ENCODE measurements around the gene CDH6.

The CDH6 gene

DNA sequence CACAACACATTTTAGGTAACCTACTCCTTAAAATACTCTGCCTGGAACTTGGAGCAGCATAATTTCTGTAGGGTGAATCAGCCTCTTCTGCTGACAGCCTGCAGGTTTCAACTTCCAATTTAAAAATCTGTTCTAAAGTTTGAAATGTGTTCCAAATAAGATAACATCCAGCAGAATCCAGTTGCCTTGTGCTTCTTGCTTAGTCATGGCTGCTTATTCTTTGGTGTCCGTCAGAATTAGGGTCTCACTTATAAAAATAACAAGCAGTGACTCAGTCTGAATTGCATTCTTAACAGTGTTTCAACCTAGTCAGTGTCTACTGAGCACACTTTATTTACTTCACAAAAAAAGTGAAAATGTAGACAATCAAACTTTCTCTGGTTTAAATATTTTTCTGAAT lies 3.7 kb downstream of the CDH6 start:
- no peak overlapping the region for H3K27ac ChIP-seq (ENCODE audit: low read length)
- H3K27me3 ChIP-seq (ENCODE audit: low read depth, low read length): peaks cover 19% of the 10 kb centered on the region

GRCh38 chr5:31204958-31205357 lies 11.5 kb downstream of the CDH6 start:
- H3K27ac ChIP-seq (ENCODE audit: low read length): no peak overlapping the region
- H3K4me3 ChIP-seq (ENCODE audit: low read depth in 1 of 2, low read length in 2 of 2): no peak overlapping the region
- no peaks in the 10 kb centered on the region for H3K27me3 ChIP-seq (ENCODE audit: low read depth, low read length)
- no peaks in the 10 kb centered on the region for H3K36me3 ChIP-seq (ENCODE audit: control insufficient read depth in 1 of 2, insufficient read depth in 2 of 2, low read length in 2 of 2)
- no peaks in the 10 kb centered on the region for H3K9me3 ChIP-seq (ENCODE audit: control insufficient read depth in 1 of 2, low read length in 2 of 2)
- no peaks in the 10 kb centered on the region for H3K4me1 ChIP-seq (ENCODE audit: control insufficient read depth in 1 of 2, insufficient read depth in 2 of 2, low read length in 2 of 2)

More for the DNA sequence above, 3.7 kb downstream of the CDH6 start:
- Histone ChIP-seq H3K9me3 (ENCODE audit: control insufficient read depth in 1 of 2, low read length in 2 of 2) (no peaks in the 10 kb centered on the region), H3K4me1 (ENCODE audit: control insufficient read depth in 1 of 2, insufficient read depth in 2 of 2, low read length in 2 of 2) (peaks cover 5 to 13% of the 10 kb centered on the region in 2 donors), H3K4me3 (ENCODE audit: low read depth in 1 of 2, low read length in 2 of 2) (no peak overlapping the region), H3K36me3 (ENCODE audit: control insufficient read depth in 1 of 2, insufficient read depth in 2 of 2, low read length in 2 of 2) (no peaks in the 10 kb centered on the region)

GRCh38 chr5:31208043-31208442 lies 14.6 kb downstream of the CDH6 start:
- no peak overlapping the region for H3K4me3 ChIP-seq (ENCODE audit: low read depth in 1 of 2, low read length in 2 of 2)
- no peak overlapping the region for H3K27ac ChIP-seq (ENCODE audit: low read length)
- no peaks in the 10 kb centered on the region for H3K27me3 ChIP-seq (ENCODE audit: low read depth, low read length)
- no peaks in the 10 kb centered on the region for H3K36me3 ChIP-seq (ENCODE audit: control insufficient read depth in 1 of 2, insufficient read depth in 2 of 2, low read length in 2 of 2)
- H3K9me3 ChIP-seq (ENCODE audit: control insufficient read depth in 1 of 2, low read length in 2 of 2): no peaks in the 10 kb centered on the region
- no peaks in the 10 kb centered on the region for H3K4me1 ChIP-seq (ENCODE audit: control insufficient read depth in 1 of 2, insufficient read depth in 2 of 2, low read length in 2 of 2)

DNA sequence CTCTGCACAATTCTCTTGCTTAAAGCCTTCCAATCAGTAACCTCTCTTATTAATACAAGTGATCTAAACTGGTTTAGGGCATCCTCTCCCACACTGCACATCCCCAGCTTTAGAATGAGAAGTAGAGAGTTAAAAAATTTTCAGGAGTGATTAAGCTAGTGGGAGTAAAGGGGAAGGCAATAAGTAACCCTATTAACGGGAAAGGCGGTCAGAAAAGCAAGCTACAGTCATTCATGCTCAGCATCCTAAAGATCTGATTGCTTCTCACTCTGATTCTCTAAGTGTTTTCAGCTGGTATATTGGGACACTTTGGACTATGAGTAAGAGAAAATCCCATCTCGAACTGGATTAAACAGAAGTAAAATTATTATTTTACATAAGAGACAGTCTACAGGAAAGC lies 15.8 kb downstream of the CDH6 start:
- Histone ChIP-seq H3K27me3 (ENCODE audit: low read depth, low read length) (no peaks in the 10 kb centered on the region), H3K36me3 (ENCODE audit: control insufficient read depth in 1 of 2, insufficient read depth in 2 of 2, low read length in 2 of 2) (no peaks in the 10 kb centered on the region), H3K27ac (ENCODE audit: low read length) (no peak overlapping the region), H3K4me1 (ENCODE audit: control insufficient read depth in 1 of 2, insufficient read depth in 2 of 2, low read length in 2 of 2) (no peaks in the 10 kb centered on the region), H3K4me3 (ENCODE audit: low read depth in 1 of 2, low read length in 2 of 2) (no peak overlapping the region), H3K9me3 (ENCODE audit: control insufficient read depth in 1 of 2, low read length in 2 of 2) (no peaks in the 10 kb centered on the region)

- Histone ChIP-seq H3K27ac (ENCODE audit: low read length) (no peak overlapping the region), H3K9me3 (ENCODE audit: control insufficient read depth in 1 of 2, low read length in 2 of 2) (no peaks in the 10 kb centered on the region), H3K4me3 (ENCODE audit: low read depth in 1 of 2, low read length in 2 of 2) (no peak overlapping the region), H3K36me3 (ENCODE audit: control insufficient read depth in 1 of 2, insufficient read depth in 2 of 2, low read length in 2 of 2) (no peaks in the 10 kb centered on the region), H3K4me1 (ENCODE audit: control insufficient read depth in 1 of 2, insufficient read depth in 2 of 2, low read length in 2 of 2) (no peaks in the 10 kb centered on the region), H3K27me3 (ENCODE audit: low read depth, low read length) (no peaks in the 10 kb centered on the region)
Observed at GRCh38 chr5:31211098-31211497, 17.6 kb downstream of the CDH6 start.

- no peak overlapping the region for H3K27ac ChIP-seq (ENCODE audit: low read length)
- no peaks in the 10 kb centered on the region for H3K36me3 ChIP-seq (ENCODE audit: control insufficient read depth in 1 of 2, insufficient read depth in 2 of 2, low read length in 2 of 2)
- H3K4me3 ChIP-seq (ENCODE audit: low read depth in 1 of 2, low read length in 2 of 2): no peak overlapping the region
- no peaks in the 10 kb centered on the region for H3K4me1 ChIP-seq (ENCODE audit: control insufficient read depth in 1 of 2, insufficient read depth in 2 of 2, low read length in 2 of 2)
- no peaks in the 10 kb centered on the region for H3K9me3 ChIP-seq (ENCODE audit: control insufficient read depth in 1 of 2, low read length in 2 of 2)
- no peaks in the 10 kb centered on the region for H3K27me3 ChIP-seq (ENCODE audit: low read depth, low read length)
Observed at GRCh38 chr5:31213257-31213656, 19.8 kb downstream of the CDH6 start.

DNA sequence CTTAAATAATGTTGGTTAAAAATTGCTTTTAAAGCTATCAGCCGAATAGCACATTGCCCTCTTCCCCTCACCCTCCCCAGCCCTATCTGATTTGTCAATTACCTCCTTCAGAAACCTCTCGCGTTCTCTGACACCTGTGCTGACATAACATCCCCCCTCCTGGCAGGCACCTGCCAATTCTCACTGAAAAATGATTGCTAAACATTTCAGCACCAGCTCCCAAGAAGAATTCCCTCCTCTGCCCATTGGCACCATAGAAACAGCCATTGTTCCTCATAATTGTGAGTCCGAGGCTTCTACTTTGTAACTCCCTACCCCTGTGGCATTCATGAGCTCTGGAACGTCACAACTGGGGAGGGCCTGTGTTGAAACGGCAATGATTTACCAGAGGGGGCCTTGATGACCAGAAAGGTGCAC lies 20.2 kb downstream of the CDH6 start:
- Histone ChIP-seq H3K4me3 (ENCODE audit: low read depth in 1 of 2, low read length in 2 of 2) (no peak overlapping the region), H3K27me3 (ENCODE audit: low read depth, low read length) (no peaks in the 10 kb centered on the region), H3K36me3 (ENCODE audit: control insufficient read depth in 1 of 2, insufficient read depth in 2 of 2, low read length in 2 of 2) (no peaks in the 10 kb centered on the region), H3K27ac (ENCODE audit: low read length) (no peak overlapping the region), H3K9me3 (ENCODE audit: control insufficient read depth in 1 of 2, low read length in 2 of 2) (no peaks in the 10 kb centered on the region), H3K4me1 (ENCODE audit: control insufficient read depth in 1 of 2, insufficient read depth in 2 of 2, low read length in 2 of 2) (no peaks in the 10 kb centered on the region)

GRCh38 chr5:31214229-31214628 lies 20.7 kb downstream of the CDH6 start:
- Histone ChIP-seq H3K4me3 (ENCODE audit: low read depth in 1 of 2, low read length in 2 of 2) (no peak overlapping the region), H3K4me1 (ENCODE audit: control insufficient read depth in 1 of 2, insufficient read depth in 2 of 2, low read length in 2 of 2) (no peaks in the 10 kb centered on the region), H3K27me3 (ENCODE audit: low read depth, low read length) (no peaks in the 10 kb centered on the region), H3K36me3 (ENCODE audit: control insufficient read depth in 1 of 2, insufficient read depth in 2 of 2, low read length in 2 of 2) (no peaks in the 10 kb centered on the region), H3K27ac (ENCODE audit: low read length) (no peak overlapping the region), H3K9me3 (ENCODE audit: control insufficient read depth in 1 of 2, low read length in 2 of 2) (no peaks in the 10 kb centered on the region)

DNA sequence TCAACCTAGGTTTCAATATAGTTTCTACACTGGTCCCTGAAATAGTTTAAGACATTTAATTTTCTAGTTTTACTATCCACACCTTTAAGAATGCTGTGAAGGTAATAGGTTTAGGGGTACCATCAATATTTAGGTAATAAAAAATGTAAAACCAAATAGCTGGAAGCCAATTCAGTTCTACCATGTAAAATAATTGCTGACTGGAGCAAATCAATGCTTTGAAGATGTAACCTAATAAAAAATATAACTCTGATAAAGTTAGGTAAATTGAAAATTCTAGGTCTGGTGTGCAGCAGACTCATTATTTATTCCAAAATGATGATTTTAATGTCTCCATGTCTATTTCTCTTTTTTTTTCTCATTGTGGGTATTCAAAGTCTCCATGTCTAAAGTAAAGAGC lies 21.8 kb downstream of the CDH6 start:
- Histone ChIP-seq H3K36me3 (ENCODE audit: control insufficient read depth in 1 of 2, insufficient read depth in 2 of 2, low read length in 2 of 2) (no peaks in the 10 kb centered on the region), H3K27ac (ENCODE audit: low read length) (no peak overlapping the region), H3K9me3 (ENCODE audit: control insufficient read depth in 1 of 2, low read length in 2 of 2) (no peaks in the 10 kb centered on the region), H3K4me1 (ENCODE audit: control insufficient read depth in 1 of 2, insufficient read depth in 2 of 2, low read length in 2 of 2) (no peaks in the 10 kb centered on the region), H3K27me3 (ENCODE audit: low read depth, low read length) (no peaks in the 10 kb centered on the region), H3K4me3 (ENCODE audit: low read depth in 1 of 2, low read length in 2 of 2) (no peak overlapping the region)

DNA sequence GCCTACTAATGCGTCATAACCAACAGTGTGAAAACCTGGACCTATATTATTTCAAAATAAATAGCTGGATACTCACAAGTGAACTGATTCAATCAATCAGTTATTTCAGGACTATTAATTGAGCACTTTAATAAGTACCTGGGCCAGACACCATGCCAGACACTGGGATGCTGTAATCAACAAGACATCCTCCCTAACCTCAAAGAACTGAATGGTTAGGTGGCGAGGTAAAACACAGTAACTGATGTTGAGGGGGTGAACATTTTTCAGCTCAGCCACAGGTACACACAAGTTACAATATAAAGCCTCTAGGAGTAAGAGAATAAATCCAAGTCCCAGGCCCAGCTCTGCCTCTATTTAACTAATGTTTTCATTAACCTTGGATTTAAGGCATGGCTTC lies 24.0 kb downstream of the CDH6 start:
- no peak overlapping the region for H3K4me3 ChIP-seq (ENCODE audit: low read depth in 1 of 2, low read length in 2 of 2)
- no peaks in the 10 kb centered on the region for H3K4me1 ChIP-seq (ENCODE audit: control insufficient read depth in 1 of 2, insufficient read depth in 2 of 2, low read length in 2 of 2)
- H3K9me3 ChIP-seq (ENCODE audit: control insufficient read depth in 1 of 2, low read length in 2 of 2): no peaks in the 10 kb centered on the region
- H3K27me3 ChIP-seq (ENCODE audit: low read depth, low read length): no peaks in the 10 kb centered on the region
- no peak overlapping the region for H3K27ac ChIP-seq (ENCODE audit: low read length)
- H3K36me3 ChIP-seq (ENCODE audit: control insufficient read depth in 1 of 2, insufficient read depth in 2 of 2, low read length in 2 of 2): no peaks in the 10 kb centered on the region

GRCh38 chr5:31218978-31219377 lies 25.5 kb downstream of the CDH6 start:
- no peak overlapping the region for H3K27ac ChIP-seq (ENCODE audit: low read length)
- H3K4me1 ChIP-seq (ENCODE audit: control insufficient read depth in 1 of 2, insufficient read depth in 2 of 2, low read length in 2 of 2): no peaks in the 10 kb centered on the region
- H3K27me3 ChIP-seq (ENCODE audit: low read depth, low read length): no peaks in the 10 kb centered on the region
- no peaks in the 10 kb centered on the region for H3K36me3 ChIP-seq (ENCODE audit: control insufficient read depth in 1 of 2, insufficient read depth in 2 of 2, low read length in 2 of 2)
- no peak overlapping the region for H3K4me3 ChIP-seq (ENCODE audit: low read depth in 1 of 2, low read length in 2 of 2)
- no peaks in the 10 kb centered on the region for H3K9me3 ChIP-seq (ENCODE audit: control insufficient read depth in 1 of 2, low read length in 2 of 2)

GRCh38 chr5:31221001-31221400 lies 27.5 kb downstream of the CDH6 start:
- H3K27ac ChIP-seq (ENCODE audit: low read length): no peak overlapping the region
- no peaks in the 10 kb centered on the region for H3K36me3 ChIP-seq (ENCODE audit: control insufficient read depth in 1 of 2, insufficient read depth in 2 of 2, low read length in 2 of 2)
- H3K4me1 ChIP-seq (ENCODE audit: control insufficient read depth in 1 of 2, insufficient read depth in 2 of 2, low read length in 2 of 2): no peaks in the 10 kb centered on the region
- H3K4me3 ChIP-seq (ENCODE audit: low read depth in 1 of 2, low read length in 2 of 2): no peak overlapping the region
- H3K9me3 ChIP-seq (ENCODE audit: control insufficient read depth in 1 of 2, low read length in 2 of 2): no peaks in the 10 kb centered on the region
- H3K27me3 ChIP-seq (ENCODE audit: low read depth, low read length): no peaks in the 10 kb centered on the region

Data from muscle layer of duodenum (tissue), 2 donors.